SU-DHL-6 (cell line): ENCODE data around the gene SETBP1.

Experiments
- H2AFZ ChIP-seq: fragments of 200-600 bp; sonication (generic); 2 replicates; pipeline ENCODE4 v1.6.1; 2014; ENCODE audit warnings: low read depth, mild to moderate bottlenecking, moderate library complexity, mixed read lengths, antibody characterized with exemption, low read length; ENCODE audit not compliant: severe bottlenecking
- H3F3A ChIP-seq: fragments of 200-600 bp; shearing (Covaris generic); 2 replicates; pipeline ENCODE4 v1.6.0; 2016; ENCODE audit warnings: antibody characterized with exemption, mild to moderate bottlenecking; ENCODE audit not compliant: insufficient read depth
- H3K27ac ChIP-seq: fragments of 200-600 bp; sonication (generic); 2 replicates; pipeline ENCODE4 v1.5.1; 2016; ENCODE audit warnings: low read depth, mild to moderate bottlenecking, low read length, moderate library complexity, mixed read lengths
- H3K27me3 ChIP-seq: fragments of 200-600 bp; sonication (generic), shearing (Covaris generic); 2 replicates; pipeline ENCODE4 v1.6.0; 2014; ENCODE audit warnings: mild to moderate bottlenecking, low read length
- H3K36me3 ChIP-seq: fragments of 200-600 bp; sonication (generic); 2 replicates; pipeline ENCODE4 v1.6.1; 2014; ENCODE audit warnings: mild to moderate bottlenecking, low read length, mixed read lengths
- H3K4me2 ChIP-seq: fragments of 300-600, 200-600 bp; shearing (Covaris generic), sonication (generic); 2 replicates; pipeline ENCODE4 v1.6.0; 2014; ENCODE audit warnings: low read length, low read depth, mild to moderate bottlenecking; ENCODE audit not compliant: poor library complexity, severe bottlenecking
- H3K4me3 ChIP-seq: fragments of 200-600 bp; sonication (generic); 2 replicates; pipeline ENCODE4 v1.5.1; 2014; ENCODE audit warnings: antibody characterized with exemption, low read length, mild to moderate bottlenecking, mixed read lengths; ENCODE audit not compliant: insufficient read depth, poor library complexity, severe bottlenecking
- H3K79me2 ChIP-seq: fragments of 200-600 bp; sonication (generic); 2 replicates; pipeline ENCODE4 v1.6.1; 2014; ENCODE audit warnings: mild to moderate bottlenecking, low read length, moderate library complexity; ENCODE audit not compliant: insufficient read depth
- H3K9ac ChIP-seq: fragments of 200-600 bp; sonication (generic); 2 replicates; pipeline ENCODE4 v1.7.0; 2014; ENCODE audit warnings: mild to moderate bottlenecking, low read length
- H3K9me2 ChIP-seq: fragments of 200-600 bp; sonication (generic); replicated peaks from 2 replicates; pipeline ENCODE4 v1.6.1; 2014; ENCODE audit warnings: low read length; ENCODE audit not compliant: insufficient read depth
- H3K9me3 ChIP-seq: fragments of 200-600 bp; sonication (generic); 2 replicates; pipeline ENCODE4 v1.6.1; 2014; ENCODE audit warnings: low read length, mixed read lengths; ENCODE audit not compliant: insufficient read depth
- H4K20me1 ChIP-seq: fragments of 200-600 bp; sonication (generic); 2 replicates; pipeline ENCODE4 v1.6.1; 2014; ENCODE audit warnings: low read depth, mild to moderate bottlenecking, antibody characterized with exemption, low read length, moderate library complexity, mixed read lengths
- EZH2phosphoT487 ChIP-seq: fragments of 200-600 bp; sonication (generic), shearing (Covaris generic); conservative IDR thresholded peaks from 2 replicates; pipeline ENCODE4 v1.6.1; 2018; ENCODE audit warnings: mild to moderate bottlenecking, antibody characterized with exemption, low read length, moderate library complexity, mixed read lengths
- TF ChIP-seq, protein P1 (sequence below): fragments of 200-600 bp; sonication (generic); IDR thresholded peaks from one replicate; pipeline ENCODE4 v1.5.1; 2017; ENCODE audit warnings: antibody characterized with exemption, mild to moderate bottlenecking, low read length, moderate library complexity; ENCODE audit not compliant: insufficient read depth, poor library complexity, severe bottlenecking

SETBP1 gene

DNA sequence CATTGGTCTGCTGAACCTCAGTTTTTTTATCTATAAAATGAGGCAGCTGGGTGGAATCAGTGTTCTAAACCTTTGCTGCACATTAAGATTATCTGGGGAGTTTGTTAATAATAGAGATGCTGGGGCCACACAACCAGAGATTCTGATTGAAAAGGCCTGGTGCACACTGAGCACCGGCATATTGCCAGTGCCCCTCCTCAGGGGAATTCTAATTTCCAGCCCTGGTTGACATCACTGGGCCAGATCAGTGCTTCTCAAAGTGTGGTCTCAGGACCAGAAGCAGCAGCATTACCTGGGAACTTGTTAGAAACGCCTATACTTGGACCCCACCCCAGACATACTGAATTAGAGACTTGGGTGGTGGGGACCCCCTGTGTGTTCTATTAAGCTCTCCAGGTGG is 112.5 kb downstream of the SETBP1 start:
- Histone ChIP-seq H3K27ac (no peak overlapping the region), H3K36me3 (no peaks in the 10 kb centered on the region), H3K9ac (no peak overlapping the region), H3K79me2 (no peaks in the 10 kb centered on the region), H3K4me3 (no peak overlapping the region), H3K9me3 (no peaks in the 10 kb centered on the region), H2AFZ (no peak overlapping the region), H3K4me2 (no peak overlapping the region), H3K27me3 (no peaks in the 10 kb centered on the region), H3F3A (no peaks in the 10 kb centered on the region), H4K20me1 (no peaks in the 10 kb centered on the region), H3K9me2 (no peaks in the 10 kb centered on the region)
- no peak for TF ChIP-seq EZH2phosphoT487
- TF ChIP-seq, protein P1, sequence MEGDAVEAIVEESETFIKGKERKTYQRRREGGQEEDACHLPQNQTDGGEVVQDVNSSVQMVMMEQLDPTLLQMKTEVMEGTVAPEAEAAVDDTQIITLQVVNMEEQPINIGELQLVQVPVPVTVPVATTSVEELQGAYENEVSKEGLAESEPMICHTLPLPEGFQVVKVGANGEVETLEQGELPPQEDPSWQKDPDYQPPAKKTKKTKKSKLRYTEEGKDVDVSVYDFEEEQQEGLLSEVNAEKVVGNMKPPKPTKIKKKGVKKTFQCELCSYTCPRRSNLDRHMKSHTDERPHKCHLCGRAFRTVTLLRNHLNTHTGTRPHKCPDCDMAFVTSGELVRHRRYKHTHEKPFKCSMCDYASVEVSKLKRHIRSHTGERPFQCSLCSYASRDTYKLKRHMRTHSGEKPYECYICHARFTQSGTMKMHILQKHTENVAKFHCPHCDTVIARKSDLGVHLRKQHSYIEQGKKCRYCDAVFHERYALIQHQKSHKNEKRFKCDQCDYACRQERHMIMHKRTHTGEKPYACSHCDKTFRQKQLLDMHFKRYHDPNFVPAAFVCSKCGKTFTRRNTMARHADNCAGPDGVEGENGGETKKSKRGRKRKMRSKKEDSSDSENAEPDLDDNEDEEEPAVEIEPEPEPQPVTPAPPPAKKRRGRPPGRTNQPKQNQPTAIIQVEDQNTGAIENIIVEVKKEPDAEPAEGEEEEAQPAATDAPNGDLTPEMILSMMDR, result no peak

DNA sequence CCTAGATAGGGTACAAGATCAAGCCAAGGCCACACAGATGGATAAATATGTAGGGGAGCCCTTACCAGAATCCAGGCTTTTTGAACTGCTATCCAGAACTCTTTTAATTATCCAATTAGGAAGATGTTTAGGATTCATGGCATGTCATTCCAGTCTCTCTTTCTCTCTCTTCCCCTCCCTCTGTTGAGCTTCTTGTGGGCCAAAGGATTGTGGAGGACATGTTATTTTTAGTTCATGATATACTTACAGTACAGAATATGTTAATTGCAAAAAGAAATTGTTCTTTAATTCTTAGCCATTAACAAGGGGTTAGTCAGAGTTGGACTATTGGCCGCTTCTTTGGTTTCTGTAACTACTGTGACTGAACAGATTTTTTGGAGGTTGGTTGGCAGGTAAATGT is 113.0 kb downstream of the SETBP1 start:
- Histone ChIP-seq H3K9me2 (no peaks in the 10 kb centered on the region), H2AFZ (no peak overlapping the region), H3K4me2 (no peak overlapping the region), H3K9me3 (no peaks in the 10 kb centered on the region), H3K79me2 (no peaks in the 10 kb centered on the region), H3F3A (no peaks in the 10 kb centered on the region), H3K36me3 (no peaks in the 10 kb centered on the region), H3K9ac (no peak overlapping the region), H3K4me3 (no peak overlapping the region), H4K20me1 (no peaks in the 10 kb centered on the region), H3K27me3 (no peaks in the 10 kb centered on the region), H3K27ac (no peak overlapping the region)
- TF ChIP-seq EZH2phosphoT487, result no peak
- TF ChIP-seq, protein P1, result no peak

GRCh38 chr18:44795241-44795640 is 114.6 kb downstream of the SETBP1 start:
- H3K9me3 ChIP-seq, result no peaks in the 10 kb centered on the region
- H3K27me3 ChIP-seq, result no peaks in the 10 kb centered on the region
- H3K27ac ChIP-seq, result no peak overlapping the region
- H3K4me2 ChIP-seq, result no peak overlapping the region
- H3K4me3 ChIP-seq, result no peak overlapping the region
- TF ChIP-seq, protein P1, result no peak
- no peak for TF ChIP-seq EZH2phosphoT487
- H3K79me2 ChIP-seq, result no peaks in the 10 kb centered on the region
- no peaks in the 10 kb centered on the region for H3K9me2 ChIP-seq
- H3F3A ChIP-seq, result no peaks in the 10 kb centered on the region
- no peaks in the 10 kb centered on the region for H4K20me1 ChIP-seq
- H3K9ac ChIP-seq, result no peak overlapping the region
- no peaks in the 10 kb centered on the region for H3K36me3 ChIP-seq
- H2AFZ ChIP-seq, result no peak overlapping the region
